H54 (cell line): ENCODE measurements around the gene PAX6.
A peak's percentile ranks its signal among the peaks of the same experiment; 100 is the strongest.

Experiments
- DNase-seq: peaks from one replicate; pipeline ENCODE4 v3.0.0; 2011; ENCODE audit warnings: low spot score, mixed read lengths; ENCODE audit not compliant: insufficient read length
- FAIRE-seq: peaks from 3 replicates; lab custom pipeline; 2011; peaks lifted over from hg19 to GRCh38; lab: Jason Lieb, UNC
- POLR2A ChIP-seq: IDR thresholded peaks from 2 replicates; pipeline ENCODE4 v1.6.1; 2011; ENCODE audit warnings: low read depth, mild to moderate bottlenecking, low read length

PAX6 gene

DNA sequence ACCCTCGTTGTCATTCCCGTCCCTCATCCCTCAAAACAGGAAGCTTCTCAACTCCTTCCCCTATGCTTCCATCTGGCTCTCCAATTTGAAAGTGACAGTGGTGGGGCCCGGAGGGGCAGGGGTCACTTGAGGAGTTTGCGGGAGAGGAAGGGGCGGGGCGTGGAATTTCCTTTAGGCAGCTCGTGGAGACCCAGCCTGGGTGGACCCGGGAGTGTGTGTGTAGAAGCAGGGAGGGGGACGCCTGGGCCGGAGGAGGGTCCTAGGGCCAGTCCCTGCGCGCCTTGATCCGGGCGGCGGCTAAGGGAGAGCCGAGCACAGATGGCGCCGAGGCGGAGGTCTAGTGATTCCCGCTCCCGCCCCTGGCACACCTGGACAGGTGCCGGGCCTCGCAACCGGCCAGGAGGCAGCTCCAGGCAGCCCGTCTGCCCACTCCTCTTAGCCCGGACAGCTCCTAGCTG, 7.8 kb upstream of the PAX6 start:
- TF ChIP-seq POLR2A, result no peak
- FAIRE-seq (no peak), DNase-seq (no peak)

DNA sequence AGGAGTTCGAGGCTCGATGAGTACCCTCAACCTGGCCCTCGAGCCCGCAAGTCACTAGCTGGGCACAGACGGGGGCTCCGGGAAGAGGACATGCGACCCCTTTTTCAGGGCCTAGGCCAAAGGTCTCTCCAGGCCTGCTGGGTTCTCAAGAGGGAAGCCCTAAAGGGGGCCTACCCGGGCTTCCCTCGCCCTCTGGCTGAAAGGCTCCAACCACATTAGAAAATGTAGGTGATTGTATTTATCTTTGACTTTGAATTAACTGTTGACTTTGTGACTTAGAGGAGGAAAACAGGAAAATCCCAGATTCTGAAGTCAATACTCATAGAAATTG, 7.3 kb upstream of the PAX6 start:
- no peak for DNase-seq
- FAIRE-seq, result no peak
- TF ChIP-seq POLR2A, result no peak

GRCh38 chr11:31817621-31818424, 6.7 kb upstream of the PAX6 start:
- no peak for FAIRE-seq
- TF ChIP-seq POLR2A, result no peak
- DNase-seq, result no peak

DNA sequence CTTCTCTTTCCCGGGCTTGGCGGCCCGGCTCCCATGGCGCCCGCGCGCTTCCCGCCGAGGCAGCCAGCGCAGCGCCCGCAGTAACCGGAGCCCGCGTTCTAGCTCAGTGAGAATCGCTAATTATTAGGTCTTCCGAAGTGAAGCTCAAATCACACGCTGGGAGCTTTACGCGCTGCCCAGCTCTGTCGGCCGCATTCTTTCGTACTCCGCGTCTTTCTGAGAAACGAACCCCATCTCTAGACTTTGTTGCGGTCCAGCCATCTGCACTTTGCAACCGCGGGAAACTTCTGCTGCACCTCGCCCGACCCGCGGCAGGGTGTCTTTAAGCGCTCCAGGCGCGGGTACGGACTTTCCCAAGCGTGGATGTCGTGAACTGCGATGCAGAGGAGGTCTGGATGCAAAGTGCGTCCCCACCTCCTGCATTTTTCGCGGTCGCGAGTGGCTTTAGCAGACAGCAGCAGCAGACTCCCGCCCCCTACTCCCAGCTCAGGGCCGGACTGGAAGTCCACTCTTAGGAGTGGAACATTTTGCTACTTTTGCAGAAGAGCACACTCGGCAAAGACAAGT, 6.0 kb upstream of the PAX6 start:
- DNase-seq (no peak), FAIRE-seq (no peak)
- TF ChIP-seq POLR2A, result no peak

- FAIRE-seq (no peak), DNase-seq (no peak)
- no peak for TF ChIP-seq POLR2A
Measured at GRCh38 chr11:31816468-31817053, 5.4 kb upstream of the PAX6 start.

DNA sequence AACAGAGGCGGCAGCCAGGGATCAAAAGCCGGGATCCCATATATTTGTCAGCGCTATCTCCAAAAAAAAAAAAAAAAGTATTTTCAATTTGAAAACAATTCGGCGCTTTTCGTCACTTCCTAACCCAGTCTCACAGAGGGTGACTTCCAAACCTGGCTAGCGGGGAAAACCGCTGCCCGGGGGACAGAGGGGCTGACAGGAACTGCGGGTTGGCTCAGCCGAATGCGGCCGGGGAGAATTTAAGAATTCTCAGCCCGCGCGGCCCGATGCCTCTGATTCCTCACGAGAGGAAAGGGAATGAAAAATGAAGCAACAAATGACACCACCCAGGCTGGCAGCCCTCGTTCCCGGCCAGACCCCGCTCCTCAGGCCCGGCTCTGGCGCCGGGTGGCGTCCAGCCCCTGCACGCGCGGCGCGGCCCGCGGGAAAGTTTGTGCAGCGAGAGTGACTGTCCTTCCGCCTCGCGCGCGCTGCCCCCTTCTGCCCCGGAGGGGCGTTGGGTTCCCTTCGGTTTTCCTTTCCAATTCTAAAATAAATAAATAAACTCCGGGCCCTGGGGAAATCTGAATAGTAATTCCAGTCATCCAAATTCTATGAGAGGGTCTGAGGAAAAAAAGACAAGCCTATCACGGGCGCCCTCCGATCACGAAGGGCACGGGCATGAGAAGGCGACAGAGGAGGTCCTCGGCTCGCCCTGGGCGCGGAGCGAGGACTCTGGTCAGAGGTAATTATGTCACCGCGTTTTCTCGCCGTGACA, 4.8 kb upstream of the PAX6 start:
- no peak for DNase-seq
- no peak for TF ChIP-seq POLR2A
- no peak for FAIRE-seq

- FAIRE-seq (no peak), DNase-seq (no peak)
Measured at GRCh38 chr11:31814176-31814868, 3.2 kb upstream of the PAX6 start.

DNA sequence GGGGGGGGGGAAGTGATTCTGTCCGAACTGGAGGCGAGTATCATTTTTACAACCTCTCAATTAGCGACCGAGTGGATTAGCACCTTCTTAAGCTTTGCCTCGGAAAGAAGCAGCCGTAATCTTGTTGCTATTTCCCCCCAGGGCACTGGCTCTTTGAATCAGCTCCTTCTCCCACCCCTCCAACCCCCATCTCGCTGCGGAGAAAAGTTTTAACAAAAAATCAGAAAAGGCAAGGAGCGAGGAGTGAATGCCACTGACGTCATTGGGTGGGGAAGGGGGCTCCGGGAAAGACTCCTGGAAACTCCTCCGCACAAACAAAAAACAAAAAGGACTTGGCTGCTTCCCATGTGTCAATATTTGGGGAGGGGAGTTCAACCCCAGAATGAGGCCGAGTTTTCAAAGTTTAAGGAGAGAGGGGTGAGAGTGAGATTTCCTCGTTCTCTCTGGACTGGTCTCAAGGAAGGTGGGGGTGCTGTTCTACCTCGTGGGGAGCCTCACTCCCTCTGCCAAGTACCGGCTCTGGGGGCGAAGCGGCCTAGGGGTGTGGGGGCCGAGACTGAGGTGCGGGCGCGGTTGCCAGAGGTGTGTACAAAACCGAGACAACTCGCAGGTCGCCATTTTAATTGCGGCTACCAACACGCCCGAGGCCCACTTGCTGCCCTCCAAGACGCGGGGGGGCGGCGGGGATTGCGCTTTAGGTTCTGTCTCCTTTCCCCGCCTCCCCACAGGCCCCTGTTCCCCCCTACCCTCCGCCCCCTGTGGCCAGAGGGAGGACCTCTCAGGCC, 2.5 kb upstream of the PAX6 start:
- no peak for DNase-seq
- no peak for TF ChIP-seq POLR2A
- no peak for FAIRE-seq

More at GRCh38 chr11:31814176-31814868, 3.2 kb upstream of the PAX6 start:
- TF ChIP-seq POLR2A, result no peak

GRCh38 chr11:31812383-31813381, 1.6 kb upstream of the PAX6 start:
- DNase-seq (no peak), FAIRE-seq (no peak)
- no peak for TF ChIP-seq POLR2A

- FAIRE-seq, result no peak
- peak; percentile 11; the same call in 1 of the 2 replicates for TF ChIP-seq POLR2A
- DNase-seq, result peak; percentile 69
Measured at GRCh38 chr11:31809857-31810778, 1.0 kb downstream of the PAX6 start.

DNA sequence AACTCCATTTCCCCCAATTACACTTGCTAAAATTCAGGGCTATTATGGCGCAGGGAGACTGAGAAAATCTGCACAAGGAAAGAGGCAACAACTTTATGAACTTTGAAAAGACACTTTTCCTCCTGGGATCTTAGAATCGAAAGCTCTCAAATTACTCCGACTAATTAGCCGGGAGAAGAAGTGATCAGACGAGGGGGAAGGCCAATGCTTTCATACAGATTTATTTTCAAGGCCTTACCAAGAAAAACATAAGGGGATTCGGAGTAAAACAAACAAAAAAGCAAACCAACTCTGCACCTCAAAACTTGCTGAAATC, 1.6 kb downstream of the PAX6 start:
- FAIRE-seq, result no peak
- no peak for DNase-seq
- no peak for TF ChIP-seq POLR2A
